Peyer's patch (tissue), 4 donors: ENCODE measurements around the gene SCN5A. TPM values are rescaled to one million over a fixed set of nuclear protein-coding genes. Genes with fewer than 3 reads are reported as not detected.

Experiments
- DNase-seq, 3 donors: peaks; one replicate each; pipeline ENCODE4 v3.0.0-alpha.2; 2017 to 2019
- H3K27ac ChIP-seq, 4 donors: fragments of 200-600 bp; sonication (generic); one replicate each; pipeline ENCODE4 v1.5.1; 2016 to 2019
- H3K27me3 ChIP-seq, 2 donors: fragments of 200-600 bp; sonication (generic); one replicate each; pipeline ENCODE4 v1.5.1; 2019
- H3K36me3 ChIP-seq, 3 donors: fragments of 200-600 bp; sonication (generic); one replicate each; pipeline ENCODE4 v1.5.1; 2016 to 2019
- H3K4me1 ChIP-seq, 4 donors: fragments of 200-600 bp; sonication (generic); one replicate each; pipeline ENCODE4 v1.5.1; 2016 to 2019
- H3K4me3 ChIP-seq, 4 donors: fragments of 200-600 bp; sonication (generic); 1 replicate in 3 of 4; 2 replicates in 1 of 4; pipeline ENCODE4 v1.5.1; 2016 to 2019; ENCODE audit warnings: mild to moderate bottlenecking in 1 of 4
- H3K9me3 ChIP-seq, 4 donors: fragments of 200-600 bp; sonication (generic); one replicate each; pipeline ENCODE4 v1.5.1; 2016 to 2019; ENCODE audit warnings: mild to moderate bottlenecking in 1 of 4
- CTCF ChIP-seq, 6 experiments: fragments of 450-650 bp in 4 of 6; fragments of 200-600 bp in 2 of 6; sonication (generic) in 1 of 6; IDR thresholded peaks; one replicate each; pipeline ENCODE4 v1.5.1; 2017 to 2019; ENCODE audit warnings: antibody characterized with exemption in 6 of 6, mild to moderate bottlenecking in 3 of 6, moderate library complexity in 1 of 6
- POLR2A ChIP-seq, 2 donors: fragments of 450-650 bp; IDR thresholded peaks; one replicate each; pipeline ENCODE4 v1.5.1; 2017; ENCODE audit warnings: antibody characterized with exemption in 2 of 2, mild to moderate bottlenecking in 2 of 2, moderate library complexity in 2 of 2
- total RNA-seq, 4 donors: library from RNA; depleted of rRNA; stranded (reverse); fragments of >200 nt; gene quantifications; one replicate each; pipeline ENCODE4 v1.1.0, GENCODE V29; 2016

SCN5A gene
- total RNA-seq, 4 donors from 2014 or later = 0.13 TPM; not detected in 3

DNA sequence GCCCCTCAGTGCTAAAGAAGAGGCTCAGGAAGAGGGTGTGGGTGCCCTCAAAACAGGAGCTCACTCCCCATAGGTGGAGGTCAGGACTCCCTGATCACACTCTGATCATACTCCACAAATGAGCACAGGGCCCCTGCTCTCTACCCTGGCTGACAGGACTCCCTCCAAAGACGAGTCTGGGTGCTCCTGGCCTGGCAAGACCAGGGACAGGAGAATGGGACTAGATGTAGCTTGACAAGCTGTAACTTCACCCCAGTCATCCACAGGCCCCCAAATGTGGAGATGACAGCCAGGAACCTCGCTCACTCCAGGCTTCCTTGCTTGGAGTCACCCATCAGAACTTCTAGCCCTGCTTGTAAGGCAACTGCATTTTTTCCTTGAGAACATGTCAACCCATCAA is 11.1 kb downstream of the SCN5A start:
- no peaks in the 10 kb centered on the region for H3K36me3 ChIP-seq

GRCh38 chr3:38637906-38638305 is 11.6 kb downstream of the SCN5A start:
- H3K9me3 ChIP-seq = no peaks in the 10 kb centered on the region
- no peaks in the 10 kb centered on the region for H3K27me3 ChIP-seq
- TF ChIP-seq CTCF (IDR thresholded peaks at IDR 0.05) (no peak), POLR2A (IDR thresholded peaks at IDR 0.05) (no peak)
- H3K36me3 ChIP-seq = no peaks in the 10 kb centered on the region
- no peak for DNase-seq
- no peak overlapping the region for H3K4me3 ChIP-seq
- no peak overlapping the region for H3K27ac ChIP-seq
- no peaks in the 10 kb centered on the region for H3K4me1 ChIP-seq

More for the DNA sequence above, 11.1 kb downstream of the SCN5A start:
- H3K4me1 ChIP-seq = no peaks in the 10 kb centered on the region
- no peak overlapping the region for H3K27ac ChIP-seq
- no peaks in the 10 kb centered on the region for H3K9me3 ChIP-seq
- H3K27me3 ChIP-seq = no peaks in the 10 kb centered on the region
- no peak overlapping the region for H3K4me3 ChIP-seq
- TF ChIP-seq POLR2A (IDR thresholded peaks at IDR 0.05) (no peak), CTCF (IDR thresholded peaks at IDR 0.05) (no peak)
- no peak for DNase-seq

DNA sequence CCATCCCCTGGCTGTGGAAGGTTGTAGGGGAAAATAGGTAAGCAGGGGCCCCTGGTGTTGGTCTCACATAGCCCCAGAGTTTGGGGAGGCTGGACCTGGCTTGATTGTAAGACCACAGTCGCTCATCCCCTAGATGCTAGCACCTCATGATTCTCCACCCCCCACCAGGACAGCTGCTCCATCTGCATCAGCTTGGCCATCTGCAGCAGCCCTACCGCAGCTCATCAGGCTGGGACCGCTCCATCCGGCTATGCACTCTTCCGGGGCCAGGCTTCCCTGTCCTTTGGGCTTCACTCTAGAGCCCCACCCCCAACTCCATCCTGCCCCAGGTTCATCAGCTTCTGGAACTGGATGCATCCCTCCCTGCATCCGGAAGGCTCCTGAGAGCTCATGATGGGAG is 12.6 kb downstream of the SCN5A start:
- no peak for TF ChIP-seq CTCF (IDR thresholded peaks at IDR 0.05)
- no peak for TF ChIP-seq POLR2A (IDR thresholded peaks at IDR 0.05)
- H3K4me1 ChIP-seq = no peaks in the 10 kb centered on the region
- no peaks in the 10 kb centered on the region for H3K36me3 ChIP-seq
- DNase-seq = no peak
- no peak overlapping the region for H3K4me3 ChIP-seq
- no peak overlapping the region for H3K27ac ChIP-seq
- H3K27me3 ChIP-seq = no peaks in the 10 kb centered on the region
- H3K9me3 ChIP-seq = no peaks in the 10 kb centered on the region

DNA sequence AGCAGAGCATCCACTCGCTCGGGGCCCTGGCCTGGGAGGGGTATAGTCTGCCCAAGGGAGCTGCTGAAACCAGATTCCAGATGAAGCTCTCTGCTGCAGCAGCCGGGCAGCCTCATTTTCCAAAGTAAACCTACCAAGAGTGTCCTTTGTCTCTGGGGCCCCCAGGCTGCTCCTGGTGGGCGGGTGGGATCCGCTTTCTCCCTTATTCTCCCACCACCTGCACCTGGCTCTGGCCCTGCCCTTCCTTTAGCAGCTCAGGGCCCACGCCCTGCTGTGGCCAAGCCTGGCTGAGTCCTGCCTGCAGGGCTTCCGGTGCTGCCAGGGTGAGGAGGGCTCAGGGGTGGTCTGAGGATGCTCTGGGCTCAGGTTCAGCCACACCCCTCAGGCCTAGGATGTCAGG is 13.0 kb downstream of the SCN5A start:
- H3K36me3 ChIP-seq = no peaks in the 10 kb centered on the region
- H3K4me3 ChIP-seq = no peak overlapping the region
- TF ChIP-seq CTCF (IDR thresholded peaks at IDR 0.05) (no peak), POLR2A (IDR thresholded peaks at IDR 0.05) (no peak)
- no peak for DNase-seq
- no peaks in the 10 kb centered on the region for H3K27me3 ChIP-seq
- no peaks in the 10 kb centered on the region for H3K4me1 ChIP-seq
- no peaks in the 10 kb centered on the region for H3K9me3 ChIP-seq
- no peak overlapping the region for H3K27ac ChIP-seq

DNA sequence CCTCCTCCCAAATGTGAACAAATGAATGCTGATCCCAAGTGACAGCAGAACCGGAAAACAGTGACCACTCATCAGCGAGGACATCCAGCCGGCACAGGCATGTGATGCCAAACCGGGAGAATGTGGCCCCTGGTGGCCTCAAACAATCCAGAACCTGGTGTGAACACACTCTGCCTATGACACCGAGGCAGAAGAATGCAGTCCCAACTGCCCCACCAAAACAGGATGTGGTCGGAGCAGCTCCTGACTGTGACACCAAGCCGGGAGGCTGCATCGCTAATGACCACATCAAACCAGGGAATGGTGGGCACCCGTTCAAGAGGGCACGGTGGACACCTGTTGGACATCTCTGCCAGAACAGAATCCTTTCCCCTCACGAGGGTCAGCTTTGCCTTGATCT is 15.4 kb downstream of the SCN5A start:
- Histone ChIP-seq H3K4me3 (no peak overlapping the region), H3K4me1 (no peaks in the 10 kb centered on the region), H3K36me3 (no peaks in the 10 kb centered on the region), H3K27ac (no peak overlapping the region), H3K27me3 (no peaks in the 10 kb centered on the region), H3K9me3 (no peaks in the 10 kb centered on the region)
- DNase-seq = no peak
- TF ChIP-seq POLR2A (IDR thresholded peaks at IDR 0.05) (no peak), CTCF (IDR thresholded peaks at IDR 0.05) (no peak)

- H3K9me3 ChIP-seq = no peaks in the 10 kb centered on the region
- no peaks in the 10 kb centered on the region for H3K36me3 ChIP-seq
- H3K4me1 ChIP-seq = no peaks in the 10 kb centered on the region
- no peak for DNase-seq
- H3K4me3 ChIP-seq = no peak overlapping the region
- H3K27me3 ChIP-seq = no peaks in the 10 kb centered on the region
- TF ChIP-seq POLR2A (IDR thresholded peaks at IDR 0.05) (no peak), CTCF (IDR thresholded peaks at IDR 0.05) (no peak)
- no peak overlapping the region for H3K27ac ChIP-seq
Observed at GRCh38 chr3:38632989-38633388, 16.5 kb downstream of the SCN5A start.
